HepG2 (cell line): Measurements from ENCODE around the gene FAM83F.

Experiments
- TF ChIP-seq, protein P1 (sequence below): sonication (generic); formaldehyde crosslinking; IDR thresholded peaks from 2 replicates; pipeline ENCODE4 v1.5.0; 2020; ENCODE audit warnings: mild to moderate bottlenecking, missing genetic modification reagents, moderate library complexity
- TF ChIP-seq, protein P2 (sequence below): fragments of 450-650 bp; IDR thresholded peaks from 2 replicates; pipeline ENCODE4 v1.6.1; 2017; ENCODE audit warnings: mild to moderate bottlenecking

DNA sequence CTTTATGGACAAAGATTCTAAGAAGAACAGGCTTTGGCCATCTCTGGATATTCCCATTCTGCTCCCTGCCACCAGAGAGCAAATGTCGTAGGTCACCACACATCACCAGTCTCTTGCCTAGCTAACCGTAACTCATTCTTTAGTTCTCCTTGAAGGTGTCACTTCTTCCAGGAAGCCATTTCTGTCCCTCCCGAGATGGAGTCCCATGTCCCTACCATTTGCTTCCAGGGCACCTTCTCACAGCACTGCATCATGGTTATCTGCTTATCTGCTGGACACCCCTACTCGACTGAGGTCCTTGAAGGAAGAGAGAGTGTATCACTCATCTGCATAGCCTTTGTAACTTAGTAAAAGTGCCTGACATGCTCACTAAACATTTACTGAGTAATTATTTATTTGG, 47.6 kb downstream of the FAM83F start:
- TF ChIP-seq, protein P1, sequence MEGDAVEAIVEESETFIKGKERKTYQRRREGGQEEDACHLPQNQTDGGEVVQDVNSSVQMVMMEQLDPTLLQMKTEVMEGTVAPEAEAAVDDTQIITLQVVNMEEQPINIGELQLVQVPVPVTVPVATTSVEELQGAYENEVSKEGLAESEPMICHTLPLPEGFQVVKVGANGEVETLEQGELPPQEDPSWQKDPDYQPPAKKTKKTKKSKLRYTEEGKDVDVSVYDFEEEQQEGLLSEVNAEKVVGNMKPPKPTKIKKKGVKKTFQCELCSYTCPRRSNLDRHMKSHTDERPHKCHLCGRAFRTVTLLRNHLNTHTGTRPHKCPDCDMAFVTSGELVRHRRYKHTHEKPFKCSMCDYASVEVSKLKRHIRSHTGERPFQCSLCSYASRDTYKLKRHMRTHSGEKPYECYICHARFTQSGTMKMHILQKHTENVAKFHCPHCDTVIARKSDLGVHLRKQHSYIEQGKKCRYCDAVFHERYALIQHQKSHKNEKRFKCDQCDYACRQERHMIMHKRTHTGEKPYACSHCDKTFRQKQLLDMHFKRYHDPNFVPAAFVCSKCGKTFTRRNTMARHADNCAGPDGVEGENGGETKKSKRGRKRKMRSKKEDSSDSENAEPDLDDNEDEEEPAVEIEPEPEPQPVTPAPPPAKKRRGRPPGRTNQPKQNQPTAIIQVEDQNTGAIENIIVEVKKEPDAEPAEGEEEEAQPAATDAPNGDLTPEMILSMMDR (CRISPR knock-in tag), result no peak
- TF ChIP-seq, protein P2, sequence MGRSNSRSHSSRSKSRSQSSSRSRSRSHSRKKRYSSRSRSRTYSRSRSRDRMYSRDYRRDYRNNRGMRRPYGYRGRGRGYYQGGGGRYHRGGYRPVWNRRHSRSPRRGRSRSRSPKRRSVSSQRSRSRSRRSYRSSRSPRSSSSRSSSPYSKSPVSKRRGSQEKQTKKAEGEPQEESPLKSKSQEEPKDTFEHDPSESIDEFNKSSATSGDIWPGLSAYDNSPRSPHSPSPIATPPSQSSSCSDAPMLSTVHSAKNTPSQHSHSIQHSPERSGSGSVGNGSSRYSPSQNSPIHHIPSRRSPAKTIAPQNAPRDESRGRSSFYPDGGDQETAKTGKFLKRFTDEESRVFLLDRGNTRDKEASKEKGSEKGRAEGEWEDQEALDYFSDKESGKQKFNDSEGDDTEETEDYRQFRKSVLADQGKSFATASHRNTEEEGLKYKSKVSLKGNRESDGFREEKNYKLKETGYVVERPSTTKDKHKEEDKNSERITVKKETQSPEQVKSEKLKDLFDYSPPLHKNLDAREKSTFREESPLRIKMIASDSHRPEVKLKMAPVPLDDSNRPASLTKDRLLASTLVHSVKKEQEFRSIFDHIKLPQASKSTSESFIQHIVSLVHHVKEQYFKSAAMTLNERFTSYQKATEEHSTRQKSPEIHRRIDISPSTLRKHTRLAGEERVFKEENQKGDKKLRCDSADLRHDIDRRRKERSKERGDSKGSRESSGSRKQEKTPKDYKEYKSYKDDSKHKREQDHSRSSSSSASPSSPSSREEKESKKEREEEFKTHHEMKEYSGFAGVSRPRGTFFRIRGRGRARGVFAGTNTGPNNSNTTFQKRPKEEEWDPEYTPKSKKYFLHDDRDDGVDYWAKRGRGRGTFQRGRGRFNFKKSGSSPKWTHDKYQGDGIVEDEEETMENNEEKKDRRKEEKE, result no peak
